Testis (tissue), 2 donors: Measurements from ENCODE around the gene KRTAP27-1.

Experiments
- CTCF ChIP-seq, 3 experiments: fragments of 450-650 bp in 2 of 3; fragments of 200-600 bp in 1 of 3; sonication (generic) in 1 of 3; IDR thresholded peaks; one replicate each; pipeline ENCODE4 v1.5.1; 2016 to 2019; ENCODE audit warnings: antibody characterized with exemption in 3 of 3, mild to moderate bottlenecking in 2 of 3, moderate library complexity in 1 of 3
- POLR2A ChIP-seq: fragments of 450-650 bp; IDR thresholded peaks from one replicate; pipeline ENCODE4 v1.6.1; 2017; ENCODE audit warnings: antibody characterized with exemption, mild to moderate bottlenecking, moderate library complexity

- TF ChIP-seq CTCF (IDR thresholded peaks at IDR 0.05) (no peak), POLR2A (no peak)
These were observed 34.8 kb upstream of the KRTAP27-1 start, which contains the start of gene KRTAP13-2 for GRCh38 chr21:30372139-30372770.
